Ovary (tissue), 9 donors: ENCODE measurements around the gene NTNG2. TPM values are rescaled to one million over a fixed set of nuclear protein-coding genes. Genes with fewer than 3 reads are reported as not detected.
A peak's percentile ranks its signal among the peaks of the same experiment; 100 is the strongest.

Experiments used
- DNase-seq, 5 donors: peaks; one replicate each; pipeline ENCODE4 v3.0.0-alpha.2; 2019 to 2020
- H3K27ac ChIP-seq, 2 donors: fragments of 200-600 bp; one replicate each; pipeline versions ENCODE4 v1.5.1 to v1.8.0; 2019 to 2022
- H3K27me3 ChIP-seq: fragments of 200-600 bp; one replicate; pipeline ENCODE4 v1.8.0; 2022
- H3K36me3 ChIP-seq: fragments of 200-600 bp; sonication (generic); one replicate; pipeline ENCODE4 v1.5.1; 2019
- H3K4me1 ChIP-seq: one replicate; pipeline ENCODE4 v1.8.1; 2013; ENCODE audit warnings: mild to moderate bottlenecking, moderate library complexity; ENCODE audit not compliant: insufficient read depth
- H3K4me3 ChIP-seq: fragments of 200-600 bp; sonication (generic); one replicate; pipeline ENCODE4 v1.5.1; 2017
- H3K9me3 ChIP-seq, 2 donors: fragments of 200-600 bp in 1 of 2; sonication (generic) in 1 of 2; one replicate each; pipeline versions ENCODE4 v1.5.1 to v1.8.1; 2013 to 2019; ENCODE audit warnings: mild to moderate bottlenecking in 1 of 2, moderate library complexity in 1 of 2
- CTCF ChIP-seq, 3 donors: fragments of 450-650 bp in 2 of 3; fragments of 200-600 bp in 1 of 3; IDR thresholded peaks; one replicate each; pipeline versions ENCODE4 v1.5.1 to v1.8.0; 2016 to 2022; ENCODE audit warnings: antibody characterized with exemption in 3 of 3, mild to moderate bottlenecking in 1 of 3
- EP300 ChIP-seq: sonication (generic); formaldehyde crosslinking; IDR thresholded peaks from one replicate; pipeline ENCODE4 v1.6.1; 2017; ENCODE audit warnings: antibody characterized with exemption
- POLR2A ChIP-seq: fragments of 450-650 bp; IDR thresholded peaks from one replicate; pipeline ENCODE4 v1.6.1; 2017; ENCODE audit warnings: antibody characterized with exemption, mild to moderate bottlenecking, moderate library complexity
- WGBS, 3 donors: extraction: QIAGEN DNeasy Blood & Tissue Kit in 1 of 3; methylation state at CpG; one replicate each; pipeline versions ENCODE4 v1.1.5 to v1.1.7; 2013 to 2017; 5-methylcytosine and 5-hydroxymethylcytosine counted together
- intact Hi-C, 4 donors: fragments of 100-400 bp; cut with DNase I; formaldehyde crosslinking; loops; one replicate each; pipeline versions ENCODE4 v1.11.0 to v1.15.1; 2022 to 2023
- polyA plus RNA-seq, 2 donors: library from polyadenylated mRNA; stranded (reverse); fragments of 200-250 nt in 1 of 2; fragments of 350-450 nt in 1 of 2; fragmentation: Illumina TruSeq in 1 of 2; extraction: RNeasy Lipid Tissue Mini Kit (QIAGEN cat#74804) in 1 of 2; gene quantifications; one replicate each; pipeline ENCODE4 v1.2.3, GENCODE V29; 2013 to 2014
- total RNA-seq, 7 donors: library from RNA; depleted of rRNA in 2 of 7; stranded (reverse); fragments of >200 nt in 2 of 7; fragmentation: NEBNext Ultra II Directional in 3 of 7; extraction: Animal tissue kit (Norgen Biotek cat#: 25700) in 3 of 7; gene quantifications; one replicate each; pipeline versions ENCODE4 v1.1.0 to v1.2.4, GENCODE V29; 2016 to 2023
- donor health status: DM: no; HTN: no; CAD: no; lungs with moderate emphysema.
- donor health status: DM: no; HTN: no; CAD: no.
- donor health status: Bipolar disorder and iron deficiency.
- donor health status: DM: yes; HTN: yes; CAD: no.
- donor health status: DM: no; HTN: no; CAD: no.
- donor health status: DM: yes; HTN: yes; CAD: no.

The NTNG2 gene
- total and polyA plus RNA-seq, 9 donors: 0.12 to 2.6 (median 0.81) TPM

DNA sequence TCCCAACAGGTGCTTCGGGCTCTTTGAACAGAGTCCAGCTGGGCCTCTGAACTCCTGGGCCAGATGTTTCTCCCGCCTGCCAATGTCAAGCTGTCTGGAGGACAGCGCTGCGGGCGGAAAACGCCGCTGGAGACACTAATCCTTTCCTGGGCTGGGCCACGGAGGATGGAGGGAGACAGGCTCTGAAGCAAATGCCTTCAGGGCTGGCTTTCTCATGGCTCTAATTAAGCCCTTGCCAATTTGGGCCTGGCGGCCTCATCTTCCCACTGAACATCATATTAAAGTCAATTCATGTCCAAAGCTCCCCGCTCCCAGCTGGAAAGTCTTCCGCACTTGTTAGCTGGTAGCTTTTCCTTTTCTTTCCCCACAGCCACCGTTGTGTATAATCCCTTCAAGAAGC, 72.7 kb downstream of the NTNG2 start:
- H3K4me3 ChIP-seq: no peak overlapping the region
- no peaks in the 10 kb centered on the region for H3K36me3 ChIP-seq
- H3K27me3 ChIP-seq: no peaks in the 10 kb centered on the region
- TF ChIP-seq POLR2A (no peak), EP300 (no peak), CTCF (IDR thresholded peaks at IDR 0.05) (no peak)
- intact Hi-C loops: loop anchor here in 3 of 4 donors (10.0 kb wide), 4 partner anchors 70 to 640 kb away; partner anchors contain the start of gene NTNG2 (in 1 of the 3)
- no peak overlapping the region for H3K27ac ChIP-seq
- H3K4me1 ChIP-seq: no peaks in the 10 kb centered on the region
- WGBS, 3 donors: 50 to 57% (median 55%) methylated on average over 12 of the region's 12 CpGs
- no peaks in the 10 kb centered on the region for H3K9me3 ChIP-seq
- no peak for DNase-seq

DNA sequence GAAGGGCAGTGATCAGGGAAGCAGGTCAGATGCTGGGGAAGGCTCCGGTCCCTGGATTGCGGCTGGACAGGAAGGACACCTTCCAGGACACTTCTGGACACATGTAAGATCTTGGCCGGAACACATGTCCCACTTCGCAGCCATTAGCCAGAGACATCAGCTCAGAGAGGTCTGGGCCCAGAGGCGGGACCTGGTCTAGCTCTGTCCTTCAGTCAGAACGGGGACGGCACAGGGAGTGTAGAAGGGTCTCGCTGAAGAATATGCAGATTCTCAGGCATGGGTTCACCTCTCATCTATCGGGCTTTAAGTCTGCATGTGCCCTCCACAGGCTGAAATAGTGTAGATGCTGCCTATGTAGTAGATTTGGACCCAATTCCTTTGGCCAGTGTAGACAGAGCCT, 73.3 kb downstream of the NTNG2 start:
- H3K27me3 ChIP-seq: no peaks in the 10 kb centered on the region
- 84 to 89% (median 88%) methylated on average over 9 of the region's 9 CpGs for WGBS, 3 donors

DNA sequence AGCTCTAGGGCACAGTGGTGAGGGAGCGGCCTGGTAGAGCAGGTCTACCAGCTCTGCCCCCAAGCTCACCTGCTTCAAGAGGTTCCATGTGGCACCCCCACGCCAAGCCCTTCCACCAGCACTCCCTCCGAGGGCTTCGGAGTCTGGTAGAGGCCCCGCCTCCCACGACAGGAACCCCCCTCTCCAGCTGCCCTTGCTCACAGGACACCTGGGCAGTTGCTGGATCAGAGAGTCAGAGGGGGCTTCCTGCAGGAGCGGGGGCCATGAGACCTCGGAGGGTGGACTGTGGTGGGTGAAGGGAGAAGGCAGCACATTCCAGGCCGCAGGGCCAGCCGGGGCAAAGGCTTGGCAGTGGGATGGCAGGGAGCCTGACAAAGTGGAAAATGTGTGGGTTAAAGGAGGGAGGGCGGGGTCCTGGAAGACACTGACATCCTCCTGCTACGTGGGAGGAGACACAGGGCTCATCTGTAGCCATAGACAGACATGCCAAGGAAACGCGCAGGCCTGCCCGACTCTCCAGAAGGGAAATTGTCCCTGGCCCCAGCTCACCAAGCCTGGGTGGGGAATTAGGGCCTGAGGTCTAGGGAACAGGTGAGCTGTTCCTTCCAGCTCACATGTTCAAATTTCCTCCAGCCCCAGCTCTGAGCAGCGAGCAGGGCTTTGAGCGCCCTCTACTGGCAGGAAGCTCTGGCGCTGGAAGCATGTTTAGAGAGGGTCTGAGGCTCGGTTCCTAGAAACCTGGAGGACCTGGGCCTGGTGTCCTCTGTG, 74.2 kb downstream of the NTNG2 start:
- H3K27ac ChIP-seq: no peak overlapping the region
- peak; percentile 62 to 85 (median 83) for DNase-seq
- TF ChIP-seq EP300 (no peak), CTCF (IDR thresholded peaks at IDR 0.05) (peak; percentile 67 to 91 (median 69))
- no peaks in the 10 kb centered on the region for H3K36me3 ChIP-seq
- H3K27me3 ChIP-seq: no peaks in the 10 kb centered on the region
- WGBS, 3 donors: 31 to 32% (median 32%) methylated on average over 19 of the region's 19 CpGs
- H3K9me3 ChIP-seq: no peaks in the 10 kb centered on the region
- H3K4me3 ChIP-seq: no peak overlapping the region
- peaks cover 2% of the 10 kb centered on the region for H3K4me1 ChIP-seq
- intact Hi-C loops: loop anchor here (5.0 to 10.0 kb wide), 5 partner anchors 71 to 641 kb away; partner anchors contain the start of gene NTNG2 (in 1 of the 4)

More for the DNA sequence above, 73.3 kb downstream of the NTNG2 start:
- no peaks in the 10 kb centered on the region for H3K9me3 ChIP-seq
- no peak overlapping the region for H3K4me3 ChIP-seq
- no peak for TF ChIP-seq POLR2A
- TF ChIP-seq EP300: no peak
- DNase-seq: no peak
- H3K4me1 ChIP-seq: no peaks in the 10 kb centered on the region
- intact Hi-C loops: loop anchor here (5.0 to 10.0 kb wide), 5 partner anchors 70 to 640 kb away; partner anchors contain the start of gene NTNG2 (in 1 of the 4)
- no peak overlapping the region for H3K27ac ChIP-seq
- H3K36me3 ChIP-seq: no peaks in the 10 kb centered on the region

DNA sequence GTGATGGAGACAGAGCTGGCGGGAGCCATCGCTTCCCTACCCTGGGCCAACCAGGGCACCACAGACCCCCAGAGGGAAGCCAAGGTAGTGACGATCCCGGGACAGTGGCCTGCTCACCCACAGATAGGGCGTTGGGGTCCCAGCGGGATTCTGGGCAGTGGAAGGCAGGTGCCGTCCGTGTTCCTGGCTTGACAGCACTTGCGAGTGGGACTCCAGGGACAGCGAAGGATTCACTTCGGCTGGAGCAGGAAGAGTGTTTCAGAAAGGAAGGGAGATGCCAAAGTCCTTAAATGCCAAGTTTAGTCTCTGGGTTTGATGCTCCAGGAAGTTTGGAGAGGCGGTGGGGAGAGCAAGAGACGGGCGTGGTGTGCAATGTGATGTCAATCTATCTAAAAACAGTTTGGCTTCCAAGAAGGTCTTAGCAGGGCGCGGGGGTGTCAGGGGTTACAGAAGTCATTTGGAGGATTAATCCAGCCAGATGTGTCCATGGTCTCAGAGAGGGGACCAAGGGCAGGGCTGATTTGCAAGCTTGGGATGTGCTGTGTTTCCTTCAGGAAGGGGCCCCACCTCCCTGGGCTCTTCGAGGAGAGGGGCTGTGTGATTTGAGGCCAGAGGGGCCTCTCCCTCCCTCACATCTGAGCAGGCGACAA, 74.9 kb downstream of the NTNG2 start:
- WGBS, 3 donors: 28 to 43% (median 38%) methylated on average over 18 of the region's 18 CpGs
- TF ChIP-seq POLR2A (no peak), CTCF (IDR thresholded peaks at IDR 0.05) (no peak), EP300 (no peak)
- H3K36me3 ChIP-seq: no peaks in the 10 kb centered on the region
- no peaks in the 10 kb centered on the region for H3K9me3 ChIP-seq
- no peak for DNase-seq
- intact Hi-C loops: loop anchor here (5.0 to 10.0 kb wide), 5 partner anchors 72 to 642 kb away; partner anchors contain the start of gene NTNG2 (in 1 of the 4)
- H3K4me1 ChIP-seq: peaks cover 2% of the 10 kb centered on the region
- H3K27ac ChIP-seq: no peak overlapping the region
- H3K27me3 ChIP-seq: no peaks in the 10 kb centered on the region
- no peak overlapping the region for H3K4me3 ChIP-seq
